Measurements from ENCODE around the gene LENG8. TPM values are rescaled to one million over a fixed set of nuclear protein-coding genes. Genes with fewer than 3 reads are reported as not detected.

Gene LENG8
- total RNA-seq, 1 donor from 2014 or later, result 196 TPM

DNA sequence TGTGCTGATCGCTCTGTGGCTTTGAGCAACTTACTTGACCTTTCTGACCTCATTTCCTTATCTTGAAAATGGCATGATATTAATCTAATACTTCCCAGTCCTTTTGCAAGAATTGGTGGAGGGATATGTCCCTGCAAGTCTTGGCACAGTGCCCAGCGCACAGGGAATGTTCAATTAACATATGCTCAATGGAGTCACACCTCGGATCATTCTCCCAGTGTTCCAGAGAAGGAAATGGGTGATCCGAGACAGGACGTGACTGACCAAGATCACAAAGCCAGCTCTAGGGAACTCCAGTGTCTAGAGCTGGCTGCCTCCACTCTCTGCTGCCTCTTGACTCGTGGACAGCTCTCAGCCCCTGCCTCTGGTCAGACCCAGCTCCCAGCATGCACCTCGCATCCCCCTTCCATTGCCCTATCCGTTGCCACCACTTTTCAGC is 20.5 kb downstream of the LENG8 start:
- no peak for DNase-seq (ENCODE audit: extremely low spot score, unreplicated experiment)
- Mint-ChIP-seq H3K36me3 (peaks cover 7% of the 10 kb centered on the region), H3K27ac (peak overlapping the region; percentile 71), H3K4me3 (peak overlapping the region; percentile 23), H3K4me1 (ENCODE audit: unreplicated experiment) (peaks cover 33% of the 10 kb centered on the region), H3K9me3 (no peaks in the 10 kb centered on the region), H3K27me3 (peaks cover 20% of the 10 kb centered on the region)
- TF ChIP-seq, protein P1, sequence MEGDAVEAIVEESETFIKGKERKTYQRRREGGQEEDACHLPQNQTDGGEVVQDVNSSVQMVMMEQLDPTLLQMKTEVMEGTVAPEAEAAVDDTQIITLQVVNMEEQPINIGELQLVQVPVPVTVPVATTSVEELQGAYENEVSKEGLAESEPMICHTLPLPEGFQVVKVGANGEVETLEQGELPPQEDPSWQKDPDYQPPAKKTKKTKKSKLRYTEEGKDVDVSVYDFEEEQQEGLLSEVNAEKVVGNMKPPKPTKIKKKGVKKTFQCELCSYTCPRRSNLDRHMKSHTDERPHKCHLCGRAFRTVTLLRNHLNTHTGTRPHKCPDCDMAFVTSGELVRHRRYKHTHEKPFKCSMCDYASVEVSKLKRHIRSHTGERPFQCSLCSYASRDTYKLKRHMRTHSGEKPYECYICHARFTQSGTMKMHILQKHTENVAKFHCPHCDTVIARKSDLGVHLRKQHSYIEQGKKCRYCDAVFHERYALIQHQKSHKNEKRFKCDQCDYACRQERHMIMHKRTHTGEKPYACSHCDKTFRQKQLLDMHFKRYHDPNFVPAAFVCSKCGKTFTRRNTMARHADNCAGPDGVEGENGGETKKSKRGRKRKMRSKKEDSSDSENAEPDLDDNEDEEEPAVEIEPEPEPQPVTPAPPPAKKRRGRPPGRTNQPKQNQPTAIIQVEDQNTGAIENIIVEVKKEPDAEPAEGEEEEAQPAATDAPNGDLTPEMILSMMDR (conservative IDR thresholded peaks at IDR 0.05), result no peak

DNA sequence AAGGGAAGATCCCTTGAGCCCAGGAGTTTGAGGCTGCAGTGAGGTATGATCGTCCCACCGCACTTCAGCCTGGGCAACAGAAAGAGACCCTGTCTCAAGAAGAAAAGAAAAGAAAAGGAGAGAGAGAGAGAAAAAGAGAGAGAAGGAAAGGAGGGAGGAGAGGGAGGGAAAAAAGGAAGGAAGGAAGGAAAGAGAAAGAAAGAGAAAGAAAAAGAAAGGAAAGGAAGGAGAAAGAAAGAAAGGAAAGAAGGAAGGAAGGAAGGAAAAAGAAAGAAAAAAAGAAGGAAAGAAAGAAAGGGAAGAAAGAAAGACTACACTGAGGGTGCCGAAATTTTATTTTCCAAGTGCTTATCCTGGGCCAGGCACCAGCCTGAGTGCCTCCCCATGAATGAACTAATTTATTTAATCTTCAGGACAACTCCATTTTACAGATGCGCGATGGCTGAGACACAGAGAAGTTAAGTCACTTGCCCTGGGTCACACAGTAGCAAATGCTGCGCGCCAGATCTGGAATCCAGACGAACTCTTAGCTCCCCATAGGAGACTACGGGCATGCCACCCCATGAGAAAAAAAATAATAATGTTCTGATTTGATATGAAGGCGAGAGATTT is 21.4 kb downstream of the LENG8 start:
- H3K4me3 Mint-ChIP-seq, result peak overlapping the region; percentile 85
- peak overlapping the region; percentile 71 for H3K27ac Mint-ChIP-seq
- H3K36me3 Mint-ChIP-seq, result peaks cover 7% of the 10 kb centered on the region
- no peaks in the 10 kb centered on the region for H3K9me3 Mint-ChIP-seq
- peaks cover 20% of the 10 kb centered on the region for H3K27me3 Mint-ChIP-seq
- TF ChIP-seq, protein P1 (conservative IDR thresholded peaks at IDR 0.05), result no peak
- no peak for DNase-seq (ENCODE audit: extremely low spot score, unreplicated experiment)
- H3K4me1 Mint-ChIP-seq (ENCODE audit: unreplicated experiment), result peaks cover 33% of the 10 kb centered on the region

DNA sequence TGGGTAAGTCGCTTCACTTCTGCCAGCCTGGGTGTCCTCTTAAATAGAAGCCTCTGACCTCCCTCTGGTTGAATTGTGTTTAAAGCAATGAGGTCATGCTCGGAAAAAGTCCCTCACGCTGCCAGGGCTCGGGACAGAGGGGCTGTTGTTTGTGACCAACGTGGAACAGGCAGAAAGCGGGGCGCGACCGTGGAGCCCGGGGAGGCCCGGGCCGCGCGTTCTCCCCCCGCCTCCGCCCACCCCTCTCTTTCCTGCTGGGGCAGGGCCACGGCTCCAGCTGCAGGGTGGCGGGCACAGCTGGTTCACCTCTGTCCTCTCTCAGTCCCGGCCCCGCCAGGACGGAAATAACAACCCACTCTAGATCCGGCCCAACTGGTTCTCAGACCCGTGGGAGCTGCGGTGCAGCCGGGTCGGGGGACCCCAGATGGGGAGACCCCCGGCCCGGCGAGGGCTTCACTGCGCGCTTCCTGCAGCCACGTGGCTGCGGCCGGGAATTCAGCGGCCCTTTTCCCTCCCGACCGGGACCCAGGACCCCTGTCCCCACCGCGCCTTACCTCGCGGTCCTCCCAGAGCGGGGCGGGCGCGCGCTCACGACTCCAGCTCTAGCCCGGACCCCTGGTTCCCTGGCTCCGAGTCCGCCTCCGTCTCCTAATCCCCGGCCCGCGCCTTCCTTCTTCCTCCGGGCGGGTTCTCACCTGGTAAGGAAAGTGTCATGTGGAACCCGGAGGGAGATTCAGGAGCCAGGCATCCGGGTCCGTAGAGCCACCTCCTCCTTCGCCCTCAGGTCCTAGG is 22.2 kb downstream of the LENG8 start:
- H3K27me3 Mint-ChIP-seq, result peaks cover 20% of the 10 kb centered on the region
- H3K27ac Mint-ChIP-seq, result peak overlapping the region; percentile 58
- H3K9me3 Mint-ChIP-seq, result no peaks in the 10 kb centered on the region

DNA sequence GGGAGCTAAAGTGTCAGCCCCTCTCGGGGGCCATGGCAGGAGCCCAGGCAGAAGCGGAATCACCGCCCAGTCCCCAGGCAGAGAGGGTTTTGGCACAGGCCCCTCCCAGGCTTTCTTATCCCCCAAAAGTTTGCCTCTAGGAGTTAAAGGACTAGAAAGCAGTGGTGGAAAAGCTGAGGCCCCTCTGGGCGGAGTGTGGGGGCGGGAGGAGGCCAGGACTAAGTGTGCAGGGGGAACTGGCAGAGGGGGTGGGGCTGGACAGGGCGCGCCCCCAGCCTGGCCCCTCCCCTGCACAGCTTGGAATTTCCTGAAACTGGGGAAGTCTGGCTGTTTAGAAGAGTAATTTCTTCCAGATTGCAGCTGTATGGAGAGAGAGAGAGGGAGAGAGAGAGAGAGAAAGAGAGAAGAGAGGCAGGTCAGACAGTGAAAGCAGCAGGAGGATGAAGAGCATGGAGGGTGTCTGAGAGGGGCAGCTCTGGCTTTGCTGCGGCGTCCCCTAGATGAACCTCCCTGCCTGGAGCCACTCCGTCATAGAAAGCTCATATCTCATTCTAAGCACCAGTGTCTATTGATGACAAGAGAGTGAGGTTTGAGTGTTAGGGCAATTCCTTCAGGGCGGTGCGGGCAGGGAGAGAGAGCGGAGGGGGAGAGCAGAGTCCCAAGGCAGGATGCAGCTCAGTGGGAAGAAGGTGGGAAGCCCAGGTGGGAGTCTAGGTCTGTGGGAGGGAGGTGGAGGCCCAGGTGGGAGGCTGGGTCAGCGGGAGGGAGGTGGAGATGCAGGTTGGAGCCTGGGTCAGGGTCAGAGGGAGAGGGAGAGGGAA is 24.3 kb downstream of the LENG8 start, which contains the start of gene CDC42EP5:
Gene CDC42EP5 (minus strand): TSS at position 226 of the 821 bp plus-strand sequence. CDS start 7,749 bp downstream, outside the sequence.
- H3K27me3 Mint-ChIP-seq, result peaks cover 30% of the 10 kb centered on the region
- H3K4me3 Mint-ChIP-seq, result peak within 1 kb of the TSS; percentile 88
- peak; percentile 87 for DNase-seq (ENCODE audit: extremely low spot score, unreplicated experiment)
- peaks cover 4% of the 10 kb centered on the region for H3K36me3 Mint-ChIP-seq
- H3K27ac Mint-ChIP-seq, result peak within 1 kb of the TSS; percentile 96
- H3K4me1 Mint-ChIP-seq (ENCODE audit: unreplicated experiment), result peaks cover 40% of the 10 kb centered on the region
- no peaks in the 10 kb centered on the region for H3K9me3 Mint-ChIP-seq
- TF ChIP-seq, protein P1 (conservative IDR thresholded peaks at IDR 0.05), result no peak

More for the DNA sequence above, 22.2 kb downstream of the LENG8 start:
- Mint-ChIP-seq H3K36me3 (peaks cover 7% of the 10 kb centered on the region), H3K4me3 (peak overlapping the region; percentile 85), H3K4me1 (ENCODE audit: unreplicated experiment) (peaks cover 33% of the 10 kb centered on the region)
- TF ChIP-seq, protein P1 (conservative IDR thresholded peaks at IDR 0.05), result no peak
- DNase-seq (ENCODE audit: extremely low spot score, unreplicated experiment), result no peak

DNA sequence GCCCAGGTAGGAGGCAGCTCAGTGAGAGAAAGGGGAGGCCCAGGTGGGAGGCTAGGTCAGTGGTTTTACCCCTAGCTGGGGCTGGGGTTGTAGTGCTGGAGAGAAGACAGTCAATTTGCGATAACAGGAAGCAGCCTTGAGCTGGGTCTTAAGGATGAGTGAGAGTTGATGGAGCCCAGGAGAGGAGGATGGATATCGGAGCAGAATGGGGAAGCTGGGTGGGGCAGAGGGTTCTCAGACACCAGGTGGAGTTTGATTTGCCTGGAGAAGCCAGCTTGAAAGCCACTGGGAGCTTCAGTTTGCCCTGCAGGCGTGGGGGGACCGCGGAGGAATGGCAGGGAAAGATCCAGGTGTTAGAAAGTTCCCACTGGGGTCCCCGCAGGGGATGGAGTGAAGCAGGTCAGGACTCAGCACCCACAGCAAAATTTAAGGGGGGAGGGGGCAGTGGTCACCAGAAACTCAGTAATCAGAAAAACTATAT is 24.9 kb downstream of the LENG8 start:
- peaks cover 45% of the 10 kb centered on the region for H3K4me1 Mint-ChIP-seq (ENCODE audit: unreplicated experiment)

More for the DNA sequence above, 24.9 kb downstream of the LENG8 start:
- TF ChIP-seq, protein P1 (conservative IDR thresholded peaks at IDR 0.05), result no peak
- H3K4me3 Mint-ChIP-seq, result peak overlapping the region; percentile 88
- no peaks in the 10 kb centered on the region for H3K9me3 Mint-ChIP-seq
- peaks cover 4% of the 10 kb centered on the region for H3K36me3 Mint-ChIP-seq
- no peak for DNase-seq (ENCODE audit: extremely low spot score, unreplicated experiment)
- peaks cover 35% of the 10 kb centered on the region for H3K27me3 Mint-ChIP-seq
- peak overlapping the region; percentile 96 for H3K27ac Mint-ChIP-seq
